Neuron (in vitro differentiated cells): ENCODE measurements around the gene LIMK2.
"Not testable (repeated sequence)": the region's sequence is repeated elsewhere in the genome, so short reads cannot be mapped to it uniquely, and the experiment has no call there.

Source experiments
- H2AFZ ChIP-seq: one replicate; pipeline ENCODE4 v1.6.1; 2013; ENCODE audit warnings: low read depth, mild to moderate bottlenecking, inconsistent platforms, low read length, moderate library complexity
- H3K27me3 ChIP-seq: one replicate; pipeline ENCODE4 v1.6.1; 2013; ENCODE audit warnings: low read length; ENCODE audit not compliant: insufficient read depth
- H3K36me3 ChIP-seq: one replicate; pipeline ENCODE4 v1.6.1; 2013; ENCODE audit warnings: low read length; ENCODE audit not compliant: insufficient read depth
- H3K4me1 ChIP-seq: one replicate; pipeline ENCODE4 v1.6.1; 2013; ENCODE audit warnings: low read length; ENCODE audit not compliant: insufficient read depth
- H3K4me3 ChIP-seq: 2 replicates; pipeline ENCODE4 v1.5.1; 2013; ENCODE audit warnings: mild to moderate bottlenecking, low read length, moderate library complexity
- H3K9me3 ChIP-seq: one replicate; pipeline ENCODE4 v1.6.1; 2013; ENCODE audit warnings: low read length

Gene LIMK2

DNA sequence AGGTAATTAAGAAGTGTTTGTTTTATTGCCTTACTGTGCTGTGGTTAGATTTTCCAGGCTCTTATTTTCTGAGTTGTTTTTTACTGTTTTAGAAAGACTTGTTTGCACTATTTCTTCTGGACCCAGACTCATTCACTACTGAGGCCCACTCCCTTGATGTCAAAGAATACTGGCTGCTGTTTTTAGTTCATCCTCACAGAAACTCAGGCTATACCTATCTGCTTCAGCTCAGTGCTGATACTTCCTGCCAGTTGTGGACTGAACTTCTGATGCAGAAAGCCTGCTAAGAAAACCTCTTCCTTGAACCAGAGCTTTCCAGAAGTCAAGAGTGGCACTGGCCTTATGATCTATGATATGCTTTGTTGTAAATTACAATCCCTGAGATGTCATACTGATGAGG lies 96.1 kb downstream of the LIMK2 start:
- no peaks in the 10 kb centered on the region for H3K4me1 ChIP-seq
- no peaks in the 10 kb centered on the region for H3K27me3 ChIP-seq
- no peaks in the 10 kb centered on the region for H3K9me3 ChIP-seq
- no peaks in the 10 kb centered on the region for H3K36me3 ChIP-seq
- no peak overlapping the region for H3K4me3 ChIP-seq
- no peak overlapping the region for H2AFZ ChIP-seq

DNA sequence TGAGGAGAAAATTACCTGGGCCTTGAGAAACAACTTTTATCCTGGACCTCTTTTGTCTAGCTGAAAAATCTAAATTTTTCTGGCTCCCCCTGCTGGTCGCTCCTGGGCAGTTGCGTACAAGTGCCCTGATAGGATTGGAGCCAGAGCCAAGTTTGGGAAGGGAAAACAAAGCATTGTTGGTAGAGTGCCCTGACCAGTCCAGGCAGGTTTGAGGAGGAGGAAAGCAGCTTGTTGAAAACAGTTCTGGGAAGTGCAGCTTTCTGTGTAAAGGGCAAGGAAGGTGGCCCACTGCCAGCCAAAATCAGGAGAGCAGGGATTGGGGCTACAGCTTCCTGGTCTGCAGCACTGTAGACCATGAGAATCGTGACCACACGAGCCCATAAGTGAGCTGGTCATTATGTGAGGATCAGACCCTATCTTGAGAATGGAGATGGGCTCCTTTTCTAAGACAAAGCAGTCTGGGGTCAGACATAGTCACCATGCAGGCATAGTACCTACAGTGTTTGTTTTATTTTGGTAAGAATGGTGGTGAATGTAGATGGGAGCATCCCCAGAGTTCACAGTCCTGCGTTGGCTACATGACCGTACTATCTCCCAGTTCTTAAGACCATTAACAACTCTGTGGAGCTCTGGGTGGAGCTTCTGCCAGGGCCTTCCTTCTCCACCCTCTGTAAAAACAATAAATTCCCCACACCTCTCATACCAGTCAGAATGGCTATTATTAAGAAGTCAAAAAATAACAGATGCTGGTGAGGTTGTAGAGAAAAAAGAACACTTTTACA lies 101.5 kb downstream of the LIMK2 start:
- peak overlapping the region; percentile 4 for H2AFZ ChIP-seq
- no peaks in the 10 kb centered on the region for H3K27me3 ChIP-seq
- H3K4me1 ChIP-seq = no peaks in the 10 kb centered on the region
- H3K9me3 ChIP-seq = peaks cover 2% of the 10 kb centered on the region
- no peaks in the 10 kb centered on the region for H3K36me3 ChIP-seq
- no peak overlapping the region for H3K4me3 ChIP-seq

DNA sequence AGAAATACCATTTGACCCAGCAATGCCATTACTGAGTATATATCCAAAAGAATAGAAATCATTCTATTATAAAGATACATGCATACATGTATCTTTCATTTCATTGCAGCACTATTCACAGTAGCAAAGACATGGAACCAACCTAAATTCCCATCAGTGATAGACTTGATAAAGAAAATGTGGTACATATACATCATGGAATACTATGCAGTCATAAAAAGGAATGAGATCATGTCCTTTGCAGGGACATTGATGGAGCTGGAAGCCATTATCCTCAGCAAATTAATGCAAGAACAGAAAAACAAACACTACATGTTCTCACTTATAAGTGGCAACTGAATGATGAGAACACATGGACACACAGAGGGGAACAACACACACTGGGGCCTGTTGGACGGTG lies 102.1 kb downstream of the LIMK2 start:
- not testable (repeated sequence) for H3K4me1 ChIP-seq, H3K27me3 ChIP-seq, H3K36me3 ChIP-seq, H3K4me3 ChIP-seq, H3K9me3 ChIP-seq, H2AFZ ChIP-seq

DNA sequence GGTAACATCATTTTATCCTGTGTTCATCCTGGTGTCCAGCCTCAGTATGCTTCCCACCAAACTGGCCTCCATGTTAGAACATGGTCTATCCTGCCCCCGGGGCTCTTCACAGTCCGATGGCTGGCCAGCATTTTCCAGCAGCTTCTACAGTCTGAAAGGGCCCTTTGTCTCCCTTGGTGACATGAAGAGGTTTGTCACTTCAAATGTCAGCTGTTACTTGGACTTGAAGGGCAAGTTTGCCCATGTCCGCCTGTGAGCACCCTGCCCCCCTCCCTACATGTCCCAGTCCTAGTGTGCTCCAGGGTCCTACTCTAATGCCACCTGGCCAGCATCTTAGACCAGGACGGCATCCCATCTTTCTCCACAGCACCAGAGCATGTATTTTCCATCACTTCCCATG lies 109.3 kb downstream of the LIMK2 start:
- Histone ChIP-seq H3K4me3 (no peak overlapping the region), H2AFZ (no peak overlapping the region), H3K4me1 (no peaks in the 10 kb centered on the region), H3K36me3 (peaks cover 24% of the 10 kb centered on the region), H3K9me3 (no peaks in the 10 kb centered on the region), H3K27me3 (no peaks in the 10 kb centered on the region)

DNA sequence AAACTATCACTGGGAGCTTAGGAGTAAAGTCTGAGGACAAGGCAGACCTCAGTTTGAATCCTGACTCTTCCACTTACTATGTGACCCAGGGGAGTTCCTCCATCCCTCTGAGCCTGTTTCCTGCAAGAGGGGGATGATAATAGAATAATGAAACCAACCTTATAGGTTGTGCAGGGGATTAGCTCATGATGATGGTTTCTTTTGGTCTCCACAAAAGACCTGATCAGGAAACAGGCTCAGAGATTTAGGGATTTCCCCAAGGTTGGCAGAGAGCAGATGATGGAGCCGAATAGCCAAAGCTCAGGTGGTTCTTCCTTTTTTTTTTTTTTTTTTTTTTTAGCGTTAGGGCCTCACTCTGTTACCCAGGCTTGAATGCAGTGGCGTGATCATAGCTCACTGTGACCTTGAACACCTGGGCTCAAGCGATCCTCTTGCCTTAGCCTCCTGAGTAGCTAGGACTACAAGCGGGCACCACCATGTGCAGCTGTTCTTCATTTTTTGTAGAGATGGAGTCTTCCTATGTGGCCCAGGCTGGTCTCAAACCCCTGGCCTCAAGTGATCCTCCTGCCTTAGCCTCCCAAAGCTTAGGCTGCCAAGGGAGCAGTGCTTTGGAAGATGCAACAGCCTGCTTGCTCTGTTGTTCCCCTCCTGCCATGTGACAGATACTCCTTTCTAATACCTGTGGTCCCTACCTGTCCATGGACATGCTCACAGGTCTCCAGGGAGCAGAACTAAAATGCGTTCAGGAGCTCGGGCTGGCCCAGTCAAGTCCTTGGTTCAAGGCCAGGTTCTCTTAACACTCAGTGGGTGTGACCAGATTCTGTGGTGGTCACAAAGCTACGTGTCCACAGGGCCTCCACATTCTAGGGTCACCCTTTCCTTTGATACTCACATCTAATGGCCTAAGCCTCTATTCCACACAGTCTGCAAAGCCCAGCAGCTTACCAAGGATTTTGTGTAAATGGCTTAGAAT lies 111.8 kb downstream of the LIMK2 start:
- no peaks in the 10 kb centered on the region for H3K9me3 ChIP-seq
- H2AFZ ChIP-seq = no peak overlapping the region
- no peak overlapping the region for H3K4me3 ChIP-seq
- H3K27me3 ChIP-seq = no peaks in the 10 kb centered on the region
- peaks cover 47% of the 10 kb centered on the region for H3K36me3 ChIP-seq
- H3K4me1 ChIP-seq = no peaks in the 10 kb centered on the region

DNA sequence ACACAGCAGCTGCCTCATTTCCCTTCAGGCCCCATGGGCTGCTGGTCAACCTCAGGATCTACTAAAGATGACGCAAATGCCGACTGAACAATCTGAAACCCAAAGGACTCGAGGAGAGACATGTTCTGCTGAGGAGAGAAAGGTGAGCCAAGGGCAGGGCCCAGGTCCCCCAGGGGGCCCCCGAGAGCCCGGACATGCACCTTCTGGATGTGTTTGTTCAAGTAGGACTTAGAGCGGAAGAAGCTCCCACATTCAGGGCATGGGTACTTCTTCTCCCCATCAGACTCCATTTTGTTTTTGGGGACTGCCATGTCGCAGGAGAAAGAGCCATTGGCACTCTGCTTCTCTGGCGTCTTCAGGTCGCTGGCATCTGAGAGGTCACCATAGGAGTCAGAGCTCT lies 114.8 kb downstream of the LIMK2 start:
- no peaks in the 10 kb centered on the region for H3K4me1 ChIP-seq
- no peaks in the 10 kb centered on the region for H3K27me3 ChIP-seq
- H3K36me3 ChIP-seq = peaks cover 66% of the 10 kb centered on the region
- no peaks in the 10 kb centered on the region for H3K9me3 ChIP-seq
- H3K4me3 ChIP-seq = no peak overlapping the region
- no peak overlapping the region for H2AFZ ChIP-seq

DNA sequence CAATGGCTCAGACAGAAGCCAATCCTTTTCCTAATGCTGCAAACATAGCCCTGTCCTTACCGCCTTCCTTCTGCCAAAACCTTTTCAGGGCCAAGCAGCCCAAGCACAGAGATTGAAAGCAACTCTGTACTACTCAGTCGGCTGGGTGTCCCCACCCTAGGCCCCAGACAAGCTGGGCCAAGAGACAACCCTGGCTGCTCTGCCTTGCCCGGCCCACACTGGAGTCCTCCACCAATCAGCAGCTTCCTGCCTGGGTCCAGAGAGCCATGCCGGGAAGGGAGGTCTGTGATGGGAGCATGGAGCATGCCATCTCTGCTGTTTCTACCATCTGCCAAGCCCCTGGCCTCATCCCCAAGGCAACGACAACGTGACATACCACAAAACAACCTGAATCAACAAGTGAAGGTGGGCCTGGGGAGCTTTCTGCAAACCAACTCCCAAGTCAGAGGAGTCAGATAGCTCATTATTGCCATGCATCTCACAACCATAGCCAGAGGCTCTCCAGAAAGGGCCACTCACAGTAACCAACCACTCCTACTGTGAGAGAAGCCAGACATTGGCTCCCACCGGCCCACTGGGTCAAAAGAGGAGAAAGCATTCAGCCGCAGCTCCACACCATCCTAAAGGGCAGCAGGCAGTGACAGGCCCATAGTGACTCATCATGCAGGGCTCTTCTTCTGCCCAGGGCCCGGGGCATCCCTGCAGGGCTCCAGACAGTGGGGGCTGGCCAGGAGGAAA lies 115.9 kb downstream of the LIMK2 start:
- H3K4me1 ChIP-seq = no peaks in the 10 kb centered on the region
- H3K27me3 ChIP-seq = no peaks in the 10 kb centered on the region
- H3K36me3 ChIP-seq = peaks cover 75% of the 10 kb centered on the region
- no peaks in the 10 kb centered on the region for H3K9me3 ChIP-seq
- no peak overlapping the region for H2AFZ ChIP-seq
- no peak overlapping the region for H3K4me3 ChIP-seq

DNA sequence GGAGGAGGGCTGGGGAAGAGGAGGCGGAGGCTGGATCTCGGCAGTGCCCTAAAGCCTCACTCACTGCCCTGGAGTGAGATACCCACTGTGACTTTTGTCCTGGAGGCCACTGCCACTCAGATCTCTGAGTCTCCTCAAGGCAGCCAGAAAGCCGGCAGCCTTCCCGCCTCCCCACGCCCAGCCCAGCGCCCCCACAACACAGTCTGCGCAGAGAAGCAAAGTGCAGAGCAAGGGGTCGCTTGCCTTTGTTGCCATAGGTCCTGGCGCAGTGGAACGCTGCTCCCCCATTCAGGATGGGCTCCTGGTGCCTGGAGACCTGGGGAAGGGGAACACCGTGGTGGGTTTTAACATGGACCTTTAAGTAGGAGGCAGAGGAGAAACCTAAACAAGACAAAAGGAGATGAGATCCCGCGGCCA lies 116.5 kb downstream of the LIMK2 start:
- Histone ChIP-seq H3K4me3 (no peak overlapping the region), H3K9me3 (no peaks in the 10 kb centered on the region), H3K36me3 (peaks cover 79% of the 10 kb centered on the region), H3K27me3 (no peaks in the 10 kb centered on the region), H3K4me1 (no peaks in the 10 kb centered on the region), H2AFZ (no peak overlapping the region)

DNA sequence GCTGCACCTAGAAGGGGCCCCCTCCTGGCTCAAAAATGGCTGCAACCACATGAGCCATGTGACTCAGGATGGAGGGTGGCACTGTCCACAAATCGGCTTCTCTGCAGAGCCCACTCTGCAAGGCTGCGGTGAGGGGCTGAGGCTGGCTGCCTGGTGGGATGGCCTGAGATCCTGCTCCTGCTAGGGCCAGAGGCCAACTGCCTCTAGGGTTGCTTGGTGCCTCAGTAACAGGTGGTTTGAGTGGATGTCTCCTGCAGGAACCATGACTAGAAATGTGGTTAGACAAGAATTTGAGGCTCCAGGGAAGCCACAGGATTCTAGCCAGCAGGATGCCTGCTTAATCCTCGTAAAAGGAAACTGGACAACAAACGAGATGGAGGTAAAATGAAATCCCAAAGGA lies 116.9 kb downstream of the LIMK2 start:
- Histone ChIP-seq H3K36me3 (peaks cover 84% of the 10 kb centered on the region), H3K27me3 (no peaks in the 10 kb centered on the region), H3K4me1 (no peaks in the 10 kb centered on the region), H3K4me3 (no peak overlapping the region), H3K9me3 (no peaks in the 10 kb centered on the region), H2AFZ (no peak overlapping the region)
